AG10803 (cell line): ENCODE data around the gene RTEL1.

Experiments
- DNase-seq: peaks from one replicate; pipeline ENCODE4 v3.0.0; 2010; ENCODE audit warnings: low read depth
- H3K4me3 ChIP-seq: 2 replicates; pipeline ENCODE4 v1.5.1; 2011; ENCODE audit warnings: mild to moderate bottlenecking, low read length, control low read depth
- CTCF ChIP-seq: conservative IDR thresholded peaks from 2 replicates; pipeline ENCODE4 v1.5.1; 2011; ENCODE audit warnings: mild to moderate bottlenecking, low read length, control low read depth, inconsistent platforms

Gene RTEL1

GRCh38 chr20:63681609-63682142 lies 23.6 kb downstream of the RTEL1 start:
- H3K4me3 ChIP-seq: no peak overlapping the region
- no peak for TF ChIP-seq CTCF
- no peak for DNase-seq

GRCh38 chr20:63682384-63683139 lies 24.4 kb downstream of the RTEL1 start:
- DNase-seq: peak; percentile 97
- no peak for TF ChIP-seq CTCF
- H3K4me3 ChIP-seq: no peak overlapping the region

GRCh38 chr20:63685269-63686026 lies 27.3 kb downstream of the RTEL1 start:
- no peak overlapping the region for H3K4me3 ChIP-seq
- no peak for TF ChIP-seq CTCF
- DNase-seq: no peak

GRCh38 chr20:63686094-63686491 lies 28.0 kb downstream of the RTEL1 start:
- no peak overlapping the region for H3K4me3 ChIP-seq
- DNase-seq: no peak
- TF ChIP-seq CTCF: no peak

- no peak for TF ChIP-seq CTCF
- H3K4me3 ChIP-seq: no peak overlapping the region
- DNase-seq: peak; percentile 80
These were observed 28.6 kb downstream of the RTEL1 start for GRCh38 chr20:63686492-63687321.

GRCh38 chr20:63687419-63688178 lies 29.5 kb downstream of the RTEL1 start:
- no peak for TF ChIP-seq CTCF
- no peak for DNase-seq
- H3K4me3 ChIP-seq: no peak overlapping the region
